Natural killer cell (primary cell): Measurements from ENCODE around the gene NEBL. TPM values are rescaled to one million over a fixed set of nuclear protein-coding genes. Genes with fewer than 3 reads are reported as not detected.

ENCODE experiments used
- ATAC-seq, 3 donors: fragments of 150-1000 bp in 2 of 3; fragments of 200-7000 bp in 1 of 3; cut with Tn5 transposase; 1 replicate in 1 of 3; 2 replicates in 2 of 3; pipeline ENCODE4 v1.10.0; 2021; ENCODE audit warnings: mild to moderate bottlenecking in 2 of 3, moderate library complexity in 2 of 3
- DNase-seq, 2 donors: peaks; one replicate each; pipeline versions ENCODE4 v3.0.0 to v3.0.0-alpha.2; 2013 to 2021; ENCODE audit warnings: mixed read lengths in 1 of 2
- H3K27ac ChIP-seq: one replicate; pipeline ENCODE4 v1.5.1; 2013; ENCODE audit warnings: mild to moderate bottlenecking, low read length
- H3K27me3 ChIP-seq: one replicate; pipeline ENCODE4 v1.6.1; 2013; ENCODE audit warnings: low read length; ENCODE audit not compliant: control insufficient read depth, insufficient read depth
- H3K36me3 ChIP-seq: one replicate; pipeline ENCODE4 v1.6.1; 2013; ENCODE audit warnings: low read length; ENCODE audit not compliant: control insufficient read depth, insufficient read depth
- H3K4me1 ChIP-seq: one replicate; pipeline ENCODE4 v1.6.1; 2013; ENCODE audit warnings: low read length; ENCODE audit not compliant: control insufficient read depth, insufficient read depth
- H3K4me3 ChIP-seq: one replicate; pipeline ENCODE4 v1.5.1; 2013; ENCODE audit warnings: low read length
- H3K9me3 ChIP-seq: one replicate; pipeline ENCODE4 v1.6.1; 2013; ENCODE audit warnings: low read length; ENCODE audit not compliant: control insufficient read depth, insufficient read depth
- H3K27ac Mint-ChIP-seq, 2 donors: one replicate each; pipeline ENCODE4 v1.8.0; 2022; ENCODE audit warnings: mild to moderate bottlenecking in 2 of 2, mixed read lengths in 2 of 2, moderate library complexity in 1 of 2
- H3K27me3 Mint-ChIP-seq, 2 donors: one replicate each; pipeline ENCODE4 v1.8.0; 2022; ENCODE audit warnings: low read depth in 2 of 2, mixed read lengths in 2 of 2
- H3K36me3 Mint-ChIP-seq: one replicate; pipeline ENCODE4 v1.8.0; 2022; ENCODE audit warnings: mixed read lengths
- H3K4me1 Mint-ChIP-seq, 2 donors: one replicate each; pipeline ENCODE4 v1.8.0; 2022; ENCODE audit warnings: mixed read lengths in 2 of 2
- H3K4me3 Mint-ChIP-seq: one replicate; pipeline ENCODE4 v1.8.0; 2022; ENCODE audit warnings: mild to moderate bottlenecking, moderate library complexity, mixed read lengths
- H3K9me3 Mint-ChIP-seq, 2 donors: one replicate each; pipeline ENCODE4 v1.8.0; 2022; ENCODE audit warnings: mixed read lengths in 2 of 2
- CTCF ChIP-seq: fragments of 200-600 bp; IDR thresholded peaks from one replicate; pipeline ENCODE4 v1.8.0; 2022; ENCODE audit warnings: antibody characterized with exemption
- WGBS: methylation state at CpG from one replicate; pipeline ENCODE4 v1.1.7; 2013; ENCODE audit warnings: missing lambda C conversion rate; ENCODE audit not compliant: insufficient coverage; 5-methylcytosine and 5-hydroxymethylcytosine counted together
- intact Hi-C: fragments of 100-400 bp; cut with micrococcal nuclease; formaldehyde crosslinking; loops from one replicate; pipeline ENCODE4 v1.14.2; 2022
- total RNA-seq, 4 donors: library from RNA; stranded (reverse); fragments of 120-200 nt in 1 of 4; gene quantifications; one replicate each; pipeline versions ENCODE4 v1.2.3 to v1.2.4, GENCODE V29; 2013 to 2022

Gene NEBL
- total RNA-seq, 3 donors from 2014 or later (not counting 1 experiment from before 2014, with no cell fraction given), result 1.1 to 1.5 TPM; not detected in 1

- Mint-ChIP-seq H3K27me3 (peaks cover 5 to 6% of the 10 kb centered on the region in 2 donors), H3K9me3 (no peaks in the 10 kb centered on the region), H3K4me3 (no peak overlapping the region), H3K4me1 (no peaks in the 10 kb centered on the region), H3K27ac (no peak overlapping the region), H3K36me3 (no peaks in the 10 kb centered on the region)
- no peak overlapping the region for H3K4me3 ChIP-seq
- ATAC-seq (peak in 1 of 3 donors; percentile 7), DNase-seq (no peak)
- intact Hi-C loops, result no loop called here
- H3K27ac ChIP-seq, result no peak overlapping the region
- TF ChIP-seq CTCF, result no peak
- H3K27me3 ChIP-seq, result no peaks in the 10 kb centered on the region
- no peaks in the 10 kb centered on the region for H3K36me3 ChIP-seq
- WGBS, result 91% methylated on average over 4 of the region's 4 CpGs
- H3K9me3 ChIP-seq, result no peaks in the 10 kb centered on the region
- H3K4me1 ChIP-seq, result no peaks in the 10 kb centered on the region
Observed at GRCh38 chr10:20922033-20922432, 24.9 kb upstream of the NEBL start.

- Histone ChIP-seq H3K27me3 (no peaks in the 10 kb centered on the region), H3K4me3 (no peak overlapping the region), H3K4me1 (no peaks in the 10 kb centered on the region), H3K9me3 (no peaks in the 10 kb centered on the region), H3K27ac (no peak overlapping the region), H3K36me3 (no peaks in the 10 kb centered on the region)
- Mint-ChIP-seq H3K36me3 (no peaks in the 10 kb centered on the region), H3K27ac (no peak overlapping the region), H3K4me1 (no peaks in the 10 kb centered on the region), H3K4me3 (no peak overlapping the region), H3K9me3 (no peaks in the 10 kb centered on the region), H3K27me3 (no peaks in the 10 kb centered on the region)
- intact Hi-C loops, result no loop called here
- WGBS, result 100% methylated on average over 2 of the region's 2 CpGs
- no peak for ATAC-seq
- no peak for DNase-seq
- TF ChIP-seq CTCF, result no peak
Observed at GRCh38 chr10:20920061-20920460, 22.9 kb upstream of the NEBL start.

GRCh38 chr10:20919481-20919880 is 22.4 kb upstream of the NEBL start:
- no peak for DNase-seq
- no peaks in the 10 kb centered on the region for H3K9me3 ChIP-seq
- no peaks in the 10 kb centered on the region for H3K27me3 ChIP-seq
- no peaks in the 10 kb centered on the region for H3K4me1 Mint-ChIP-seq
- no peaks in the 10 kb centered on the region for H3K36me3 Mint-ChIP-seq
- H3K4me1 ChIP-seq, result no peaks in the 10 kb centered on the region
- H3K36me3 ChIP-seq, result no peaks in the 10 kb centered on the region
- no peak for ATAC-seq
- H3K27ac ChIP-seq, result no peak overlapping the region
- H3K9me3 Mint-ChIP-seq, result no peaks in the 10 kb centered on the region
- 90% methylated on average over 3 of the region's 4 CpGs for WGBS
- H3K27ac Mint-ChIP-seq, result no peak overlapping the region
- no peak overlapping the region for H3K4me3 Mint-ChIP-seq
- H3K4me3 ChIP-seq, result no peak overlapping the region
- no peak for TF ChIP-seq CTCF
- no peaks in the 10 kb centered on the region for H3K27me3 Mint-ChIP-seq
- intact Hi-C loops, result no loop called here

- ATAC-seq, result no peak
- intact Hi-C loops, result no loop called here
- no peaks in the 10 kb centered on the region for H3K36me3 ChIP-seq
- Mint-ChIP-seq H3K4me1 (no peaks in the 10 kb centered on the region), H3K27me3 (no peaks in the 10 kb centered on the region), H3K36me3 (no peaks in the 10 kb centered on the region), H3K4me3 (no peak overlapping the region), H3K9me3 (no peaks in the 10 kb centered on the region), H3K27ac (no peak overlapping the region)
- WGBS, result 62% methylated on average over 1 of the region's 1 CpG
- H3K27me3 ChIP-seq, result no peaks in the 10 kb centered on the region
- H3K27ac ChIP-seq, result no peak overlapping the region
- H3K4me3 ChIP-seq, result no peak overlapping the region
- no peaks in the 10 kb centered on the region for H3K9me3 ChIP-seq
- no peaks in the 10 kb centered on the region for H3K4me1 ChIP-seq
- TF ChIP-seq CTCF, result no peak
- no peak for DNase-seq
Observed at GRCh38 chr10:20916976-20917375, 19.9 kb upstream of the NEBL start.
